HL-60/S4 treated with retinoic acid at 250 ng/mL for 4 days and 3 days (cell line): ENCODE results near the gene TEX26.
"Not testable (repeated sequence)": the region's sequence is repeated elsewhere in the genome, so short reads cannot be mapped to it uniquely, and the experiment has no call there.

ENCODE experiments used
- in situ Hi-C: fragments of 300-500 bp; cut with MboI; formaldehyde crosslinking; loops from 2 replicates; pipeline ENCODE4 v1.7.0; 2022; ENCODE audit warnings: low sequenced_read_pairs

The TEX26 gene

DNA sequence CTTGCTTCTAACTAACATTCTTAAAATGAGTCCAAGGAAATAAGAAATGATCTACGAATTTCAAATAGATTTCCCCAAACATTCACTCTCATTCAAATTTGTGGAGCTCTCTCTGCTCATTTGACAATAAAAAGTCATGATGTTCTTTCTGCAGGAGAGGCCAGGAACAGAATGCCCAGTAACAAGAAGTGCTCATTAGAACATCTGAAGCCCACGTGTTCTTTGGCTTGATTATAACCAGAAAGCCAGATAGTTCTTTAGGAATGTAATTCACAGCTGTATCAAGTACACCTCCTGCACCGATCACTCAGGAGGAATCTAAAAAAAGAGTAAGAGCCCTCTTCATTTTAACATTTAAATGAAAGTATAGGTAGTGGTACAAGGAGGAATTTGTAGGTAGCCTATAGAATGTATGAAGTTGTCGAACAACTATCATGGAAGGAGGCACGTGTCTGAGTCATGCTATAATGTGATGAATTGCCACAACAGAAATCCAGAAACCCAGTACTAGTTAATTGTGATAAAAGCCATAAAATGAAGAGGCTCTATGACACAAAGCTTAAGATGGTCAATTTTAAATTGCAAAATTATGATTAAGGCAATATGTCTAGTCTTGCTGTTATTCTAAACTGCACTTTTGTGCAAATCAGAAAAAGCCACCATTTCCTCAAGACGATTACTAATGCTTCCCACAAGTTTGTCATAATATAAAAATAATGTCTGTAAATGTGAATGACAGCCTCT is 13.6 kb upstream of the TEX26 start:
- in situ Hi-C loops, result no loop called here

GRCh38 chr13:30920162-30920909 is 12.1 kb upstream of the TEX26 start:
- in situ Hi-C loops, result no loop called here

GRCh38 chr13:30923418-30923817 is 9.0 kb upstream of the TEX26 start:
- in situ Hi-C loops, result no loop called here

DNA sequence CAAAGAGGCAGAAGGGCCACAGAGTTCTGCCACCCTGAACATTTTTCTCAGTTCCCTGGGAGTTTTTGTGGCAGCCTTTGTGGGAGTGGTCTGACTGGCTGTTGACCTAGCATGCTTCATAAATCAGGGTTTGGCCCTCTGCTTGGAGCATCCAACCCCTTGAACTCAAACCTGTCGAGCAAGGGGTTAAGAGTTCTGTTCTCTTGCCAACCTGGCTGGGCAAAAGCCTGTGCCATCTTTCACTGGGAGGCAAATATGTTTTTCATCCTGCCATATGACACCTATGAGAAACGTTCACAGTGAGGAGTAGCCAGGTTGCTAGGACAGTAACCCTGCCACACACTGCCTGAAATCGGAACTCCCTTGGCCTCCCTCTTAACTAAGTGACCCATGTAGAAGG is 7.7 kb upstream of the TEX26 start:
- in situ Hi-C loops, result no loop called here

- in situ Hi-C loops, result no loop called here
Observed at GRCh38 chr13:30925429-30925828, 7.0 kb upstream of the TEX26 start.

- in situ Hi-C loops, result no loop called here
Observed at GRCh38 chr13:30926781-30927180, 5.7 kb upstream of the TEX26 start.

GRCh38 chr13:30927188-30927587 is 5.3 kb upstream of the TEX26 start:
- in situ Hi-C loops, result not testable (repeated sequence)

GRCh38 chr13:30927595-30927994 is 4.9 kb upstream of the TEX26 start:
- in situ Hi-C loops, result no loop called here

- in situ Hi-C loops, result no loop called here
Observed at GRCh38 chr13:30928978-30929377, 3.5 kb upstream of the TEX26 start.

- in situ Hi-C loops, result no loop called here
Observed at GRCh38 chr13:30933354-30933670, 856 bp downstream of the TEX26 start.

GRCh38 chr13:30934381-30934780 is 1.9 kb downstream of the TEX26 start:
- in situ Hi-C loops, result no loop called here

DNA sequence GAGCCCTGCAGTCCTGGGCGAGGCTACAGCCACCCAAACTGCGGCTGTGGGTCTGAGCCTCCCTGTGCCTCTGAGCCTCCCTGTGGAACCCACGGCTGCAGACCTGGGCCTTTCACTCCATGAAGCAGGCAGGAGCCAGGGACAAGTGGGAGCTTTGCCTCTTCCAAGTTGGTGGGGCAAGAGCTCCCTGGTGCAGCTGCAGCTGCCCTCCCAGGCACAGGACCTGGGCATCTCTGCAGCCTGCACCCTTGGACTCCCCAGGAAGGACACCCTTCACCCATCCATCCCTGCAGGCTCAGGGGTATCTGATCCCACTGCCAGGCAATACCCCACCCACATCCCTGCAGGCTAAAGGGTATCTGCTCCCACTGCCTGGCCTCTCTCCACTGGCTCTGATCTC is 2.3 kb downstream of the TEX26 start:
- in situ Hi-C loops, result no loop called here

- in situ Hi-C loops, result no loop called here
Observed at GRCh38 chr13:30936971-30937370, 4.5 kb downstream of the TEX26 start.

- in situ Hi-C loops, result no loop called here
Observed at GRCh38 chr13:30943881-30944280, 11.4 kb downstream of the TEX26 start.

DNA sequence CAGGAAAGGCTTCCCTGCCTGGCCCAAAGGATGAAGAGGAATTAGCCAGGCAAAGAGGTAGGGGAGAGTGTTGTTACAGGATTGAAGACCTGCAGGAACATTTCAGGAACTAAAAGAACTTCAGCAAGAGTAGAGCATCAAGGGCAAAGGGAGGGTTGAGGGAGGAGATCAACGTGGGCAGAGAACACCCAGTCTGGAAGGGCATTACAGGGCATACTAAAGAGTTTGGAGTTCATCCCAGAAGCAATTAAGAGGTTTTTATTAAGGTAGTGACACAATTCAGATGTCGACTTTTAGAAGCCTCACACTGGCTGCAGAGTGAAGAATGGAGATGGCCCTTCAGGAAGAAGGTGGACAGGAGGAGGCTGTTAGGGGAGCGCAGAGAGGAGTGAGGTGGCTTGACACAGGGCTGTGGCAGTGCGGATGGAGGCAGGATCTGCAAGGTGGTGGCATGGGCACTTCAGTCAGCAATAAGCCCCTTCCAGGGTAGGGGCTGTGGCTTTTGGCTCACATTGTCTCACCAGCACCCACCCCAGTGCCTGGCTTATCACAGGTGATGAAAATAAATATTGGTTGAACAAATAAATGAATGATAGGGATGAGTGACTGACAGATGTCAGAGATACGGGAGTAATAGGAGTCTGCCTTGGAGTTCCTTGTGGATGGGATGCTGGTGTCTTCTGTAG is 24.9 kb downstream of the TEX26 start:
- in situ Hi-C loops, result no loop called here

- in situ Hi-C loops, result no loop called here
Observed at GRCh38 chr13:30959678-30960077, 27.2 kb downstream of the TEX26 start.

DNA sequence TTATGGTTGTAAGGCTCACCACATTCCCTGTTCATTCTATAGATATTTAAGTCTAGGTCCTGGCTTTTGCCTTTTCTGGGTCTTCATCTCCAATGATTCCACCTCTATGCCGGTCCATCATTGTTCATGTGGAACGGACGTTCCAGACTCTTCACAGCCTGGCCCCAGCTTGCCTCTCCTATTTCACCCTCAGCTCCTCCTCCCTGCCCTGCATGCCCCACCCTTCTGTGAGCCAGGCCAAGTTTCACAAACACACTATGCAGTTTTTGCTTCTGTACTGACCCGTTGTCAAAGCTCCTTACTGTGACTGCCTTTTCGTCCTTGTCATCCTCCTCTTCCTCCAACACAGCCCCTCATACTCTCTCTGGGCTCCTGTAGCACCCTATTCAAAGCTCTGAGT is 31.3 kb downstream of the TEX26 start:
- in situ Hi-C loops, result no loop called here

GRCh38 chr13:30965380-30965779 is 32.9 kb downstream of the TEX26 start:
- in situ Hi-C loops, result no loop called here

- in situ Hi-C loops, result no loop called here
Observed at GRCh38 chr13:30966101-30966500, 33.6 kb downstream of the TEX26 start.

- in situ Hi-C loops, result no loop called here
Observed at GRCh38 chr13:30968846-30969245, 36.4 kb downstream of the TEX26 start.

DNA sequence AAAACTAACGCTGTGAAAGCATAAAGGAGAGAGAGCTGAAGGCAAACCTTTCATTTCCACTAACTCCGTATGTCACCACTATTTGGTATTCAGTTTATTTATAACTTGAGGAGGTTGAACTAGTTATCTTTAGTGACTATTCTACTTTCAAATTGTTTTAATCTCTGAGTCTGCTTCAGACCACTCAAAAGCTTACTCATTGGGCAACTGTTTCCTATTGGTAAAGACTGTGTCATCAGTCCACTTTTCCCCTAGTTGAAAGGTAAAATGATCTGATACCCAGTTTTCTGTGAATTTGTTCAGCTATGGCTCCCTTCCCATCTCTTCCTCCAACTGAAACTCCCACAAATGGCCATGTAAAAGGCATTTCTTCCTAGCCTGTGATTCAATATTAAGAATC is 39.1 kb downstream of the TEX26 start:
- in situ Hi-C loops, result no loop called here

GRCh38 chr13:30972888-30973377 is 40.5 kb downstream of the TEX26 start:
- in situ Hi-C loops, result no loop called here
